Astrocyte of the cerebellum (primary cell): ENCODE data around the gene RBMX2.
"Not testable (repeated sequence)": the region's sequence is repeated elsewhere in the genome, so short reads cannot be mapped to it uniquely, and the experiment has no call there.

ENCODE experiments used
- DNase-seq: peaks from one replicate; pipeline ENCODE4 v3.0.0-alpha.2; 2011; ENCODE audit warnings: low read depth
- H3K4me3 ChIP-seq: 2 replicates; pipeline ENCODE4 v1.5.1; 2011; ENCODE audit warnings: mild to moderate bottlenecking, low read depth, low read length, moderate library complexity
- in situ Hi-C: cut with HindIII; loops from 2 replicates; pipeline ENCODE4 v1.10.0; 2017; ENCODE audit warnings: low sequenced_read_pairs
- TF ChIP-seq, protein P1 (sequence below): IDR thresholded peaks from 2 replicates; pipeline ENCODE4 v1.5.1; 2012; ENCODE audit warnings: low read length, low read depth, moderate library complexity, mild to moderate bottlenecking; ENCODE audit errors: missing control alignments

Gene RBMX2, protein sequence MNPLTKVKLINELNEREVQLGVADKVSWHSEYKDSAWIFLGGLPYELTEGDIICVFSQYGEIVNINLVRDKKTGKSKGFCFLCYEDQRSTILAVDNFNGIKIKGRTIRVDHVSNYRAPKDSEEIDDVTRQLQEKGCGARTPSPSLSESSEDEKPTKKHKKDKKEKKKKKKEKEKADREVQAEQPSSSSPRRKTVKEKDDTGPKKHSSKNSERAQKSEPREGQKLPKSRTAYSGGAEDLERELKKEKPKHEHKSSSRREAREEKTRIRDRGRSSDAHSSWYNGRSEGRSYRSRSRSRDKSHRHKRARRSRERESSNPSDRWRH

DNA sequence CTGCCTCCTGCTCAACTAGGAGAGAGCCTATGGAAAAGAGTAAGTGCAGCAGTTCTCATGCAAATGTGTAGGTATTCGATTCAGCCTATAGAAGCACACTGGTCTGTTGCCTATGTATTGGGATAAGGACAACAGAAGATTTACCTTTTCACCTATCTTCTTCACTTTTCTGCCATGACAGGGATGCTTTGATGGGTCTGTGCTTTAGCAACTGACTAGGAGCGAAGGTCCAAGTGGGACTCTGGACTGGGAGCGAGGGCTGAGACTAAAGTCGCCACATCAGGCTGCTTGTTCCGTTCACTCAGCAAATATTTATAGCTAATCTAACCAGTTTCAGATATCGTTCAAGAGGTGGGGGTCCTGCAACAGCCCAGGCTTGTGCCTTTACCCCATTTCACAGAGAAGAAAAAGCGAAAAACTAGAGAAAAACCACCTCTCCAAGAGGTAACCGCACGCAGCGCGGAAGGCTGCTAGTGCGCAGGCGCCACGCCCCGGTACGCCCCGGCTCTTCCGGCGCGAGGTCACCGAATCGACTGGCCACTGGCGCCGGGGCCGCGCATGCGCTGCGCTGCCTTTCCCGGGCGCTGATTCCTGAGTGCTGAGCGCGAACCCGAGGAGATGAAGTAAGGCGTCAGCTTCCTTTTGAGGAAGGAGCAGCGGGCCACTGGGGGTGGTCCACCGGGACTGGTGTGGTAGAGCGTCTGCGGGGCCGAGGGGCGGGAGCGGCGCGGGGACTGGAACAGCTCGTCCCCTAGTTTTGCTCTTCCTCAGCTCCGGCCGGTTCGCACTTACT, at the start of gene RBMX2:
RBMX2 (plus strand) TSS at position 573 of the 793 bp plus-strand sequence; CDS start at position 619, 46 bp downstream.
- TF ChIP-seq, protein P1, sequence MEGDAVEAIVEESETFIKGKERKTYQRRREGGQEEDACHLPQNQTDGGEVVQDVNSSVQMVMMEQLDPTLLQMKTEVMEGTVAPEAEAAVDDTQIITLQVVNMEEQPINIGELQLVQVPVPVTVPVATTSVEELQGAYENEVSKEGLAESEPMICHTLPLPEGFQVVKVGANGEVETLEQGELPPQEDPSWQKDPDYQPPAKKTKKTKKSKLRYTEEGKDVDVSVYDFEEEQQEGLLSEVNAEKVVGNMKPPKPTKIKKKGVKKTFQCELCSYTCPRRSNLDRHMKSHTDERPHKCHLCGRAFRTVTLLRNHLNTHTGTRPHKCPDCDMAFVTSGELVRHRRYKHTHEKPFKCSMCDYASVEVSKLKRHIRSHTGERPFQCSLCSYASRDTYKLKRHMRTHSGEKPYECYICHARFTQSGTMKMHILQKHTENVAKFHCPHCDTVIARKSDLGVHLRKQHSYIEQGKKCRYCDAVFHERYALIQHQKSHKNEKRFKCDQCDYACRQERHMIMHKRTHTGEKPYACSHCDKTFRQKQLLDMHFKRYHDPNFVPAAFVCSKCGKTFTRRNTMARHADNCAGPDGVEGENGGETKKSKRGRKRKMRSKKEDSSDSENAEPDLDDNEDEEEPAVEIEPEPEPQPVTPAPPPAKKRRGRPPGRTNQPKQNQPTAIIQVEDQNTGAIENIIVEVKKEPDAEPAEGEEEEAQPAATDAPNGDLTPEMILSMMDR: no peak
- DNase-seq: peak; percentile 23
- in situ Hi-C loops: no loop called here
- peak within 1 kb of the TSS; percentile 59 for H3K4me3 ChIP-seq

DNA sequence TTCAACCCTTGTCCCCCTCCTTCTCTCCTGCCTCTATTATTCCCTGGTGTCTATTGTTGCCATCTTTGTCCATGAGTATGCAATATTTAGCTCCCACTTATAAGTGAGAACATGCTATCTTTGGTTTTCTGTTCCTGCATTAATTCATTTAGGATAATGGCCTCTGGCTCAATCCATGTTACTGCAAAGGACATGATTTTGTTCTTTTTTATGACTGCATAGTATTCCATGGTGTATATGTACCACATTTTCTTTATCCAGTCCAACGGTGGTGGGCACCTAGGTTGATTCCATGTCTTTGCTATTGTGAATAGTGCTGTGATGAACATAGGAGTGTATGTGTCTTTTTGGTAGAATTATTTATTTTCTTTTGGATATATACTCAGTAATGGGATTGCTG, 49.7 kb upstream of the RBMX2 start:
- in situ Hi-C loops, H3K4me3 ChIP-seq, DNase-seq: not testable (repeated sequence)

DNA sequence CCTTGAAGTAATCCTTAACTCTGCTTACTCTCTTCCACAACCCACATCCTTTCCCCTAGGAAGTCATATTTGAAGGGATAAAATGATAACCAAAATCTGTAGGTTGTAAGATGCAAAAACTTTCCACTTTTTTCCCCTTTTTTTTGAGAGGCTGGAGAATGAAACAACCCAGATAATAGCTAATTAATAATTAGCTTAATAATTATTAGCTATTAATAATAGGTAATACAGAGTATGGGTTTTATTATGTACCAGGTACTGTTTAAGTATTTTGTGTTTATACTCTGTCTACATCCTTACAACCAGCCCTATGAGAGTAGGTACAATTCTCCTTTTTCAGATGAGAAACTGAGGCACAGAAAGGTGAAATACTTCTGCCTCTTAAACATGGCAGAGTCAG, 25.7 kb upstream of the RBMX2 start:
- in situ Hi-C loops: no loop called here
- no peak overlapping the region for H3K4me3 ChIP-seq
- TF ChIP-seq, protein P1: no peak
- no peak for DNase-seq

DNA sequence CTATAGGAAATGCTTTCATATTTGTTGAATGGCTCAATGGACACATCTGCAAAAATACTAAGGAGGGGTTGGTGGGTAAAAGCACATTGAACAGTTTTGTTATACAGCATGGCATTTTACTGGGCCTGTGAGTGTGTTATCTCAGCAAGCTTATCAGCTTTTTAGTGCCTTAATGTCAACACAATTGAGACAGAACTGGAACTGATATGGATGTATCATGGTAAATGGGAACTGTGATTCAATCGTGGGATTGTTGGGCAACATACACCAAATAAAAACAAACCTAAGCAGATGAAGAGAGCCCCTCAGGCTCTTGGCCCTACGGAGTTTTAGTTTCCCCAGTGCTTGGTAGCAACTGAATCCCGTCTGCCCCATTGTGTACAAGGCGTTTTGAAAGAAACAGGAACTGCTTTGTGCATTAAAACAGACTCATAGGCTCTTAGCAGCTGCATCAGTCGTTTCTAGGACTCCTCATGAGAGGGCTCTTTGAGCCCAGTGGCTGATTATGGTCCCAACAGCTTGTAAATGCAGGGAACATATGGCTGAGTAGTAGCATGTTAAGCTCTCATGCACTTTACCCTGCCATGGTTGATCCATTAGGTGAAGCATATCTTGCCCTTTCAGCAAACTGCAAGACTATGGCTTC, 23.6 kb upstream of the RBMX2 start:
- H3K4me3 ChIP-seq: no peak overlapping the region
- no peak for DNase-seq
- in situ Hi-C loops: no loop called here
- TF ChIP-seq, protein P1: no peak

DNA sequence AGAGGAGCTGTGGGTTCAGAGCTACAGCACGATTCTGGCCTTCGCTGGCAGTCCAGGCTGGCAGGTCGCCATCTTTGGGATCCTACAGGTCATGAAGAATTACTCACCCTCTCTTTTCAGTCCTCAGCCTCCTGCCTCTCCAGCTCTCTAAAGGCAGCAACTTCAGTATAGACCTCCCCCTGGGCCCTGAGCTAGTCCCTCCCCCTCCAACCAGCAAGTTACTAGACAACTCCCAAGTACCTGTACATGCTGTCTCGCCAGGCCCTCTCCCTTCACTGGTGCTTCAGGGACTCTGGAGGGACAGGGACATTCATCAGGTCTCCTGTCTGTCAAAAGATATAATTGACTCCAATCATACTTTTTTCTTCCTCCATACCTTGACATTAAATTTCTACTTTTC, 16.3 kb upstream of the RBMX2 start, which contains the start of gene GPR119:
GPR119 (minus strand) TSS at position 155 of the 400 bp plus-strand sequence. CDS start 227 bp downstream, outside the sequence.
- no peak within 1 kb of the TSS for H3K4me3 ChIP-seq

DNA sequence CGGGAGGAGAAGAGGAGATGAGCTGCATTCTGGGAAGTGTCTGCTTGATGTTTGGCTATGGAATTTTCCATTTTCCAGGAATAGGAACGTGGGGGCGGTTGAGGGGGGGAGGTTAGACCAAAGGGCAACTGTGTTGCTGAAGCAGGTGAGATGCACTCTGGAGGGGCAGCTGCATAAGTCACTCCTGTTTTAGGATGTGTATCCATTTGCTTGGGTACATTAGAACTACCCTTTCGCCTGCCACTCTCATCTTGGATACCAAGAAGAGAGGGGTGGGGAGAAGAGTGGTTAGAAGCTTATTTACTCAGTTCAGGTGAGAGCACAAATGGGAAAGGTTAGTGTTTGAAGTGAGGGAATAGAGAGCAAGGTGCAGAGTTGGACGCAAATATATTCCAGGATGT, 15.4 kb upstream of the RBMX2 start:
- DNase-seq: no peak
- H3K4me3 ChIP-seq: no peak overlapping the region
- TF ChIP-seq, protein P1: no peak
- in situ Hi-C loops: no loop called here

More for the DNA sequence above, 16.3 kb upstream of the RBMX2 start, which contains the start of gene GPR119:
- DNase-seq: no peak
- TF ChIP-seq, protein P1: no peak
- in situ Hi-C loops: no loop called here
